CD14-positive monocyte (primary cell): ENCODE measurements around the gene ARHGAP12. TPM values are rescaled to one million over a fixed set of nuclear protein-coding genes. Genes with fewer than 3 reads are reported as not detected.

Experiments
- DNase-seq, 3 donors: peaks; one replicate each; pipeline ENCODE4 v3.0.0-alpha.2; 2011 to 2022
- H2AFZ ChIP-seq: 2 replicates; pipeline ENCODE4 v1.6.0; 2012; ENCODE audit warnings: mild to moderate bottlenecking, low read depth, low read length, inconsistent platforms; ENCODE audit not compliant: insufficient read depth, poor library complexity, severe bottlenecking
- H3K27ac ChIP-seq, 2 donors: 1 replicate in 1 of 2; 2 replicates in 1 of 2; pipeline ENCODE4 v1.5.1; 2012 to 2013; ENCODE audit warnings: low read length in 2 of 2, control low read depth in 1 of 2, inconsistent platforms in 1 of 2, low read depth in 1 of 2, mild to moderate bottlenecking in 1 of 2
- H3K27me3 ChIP-seq, 2 donors: one replicate each; pipeline versions ENCODE4 v1.6.0 to v1.6.1; 2011 to 2013; ENCODE audit warnings: low read length in 2 of 2; ENCODE audit not compliant: control insufficient read depth in 2 of 2, insufficient read depth in 2 of 2
- H3K36me3 ChIP-seq, 2 donors: replicated peaks in 1 of 2; 1 replicate in 1 of 2; 2 replicates in 1 of 2; pipeline versions ENCODE4 v1.5.1 to v1.6.1; 2012 to 2013; ENCODE audit warnings: low read length in 2 of 2, control low read depth in 1 of 2, inconsistent platforms in 1 of 2, mild to moderate bottlenecking in 1 of 2; ENCODE audit not compliant: insufficient read depth in 2 of 2, control insufficient read depth in 1 of 2
- H3K4me1 ChIP-seq, 2 donors: 1 replicate in 1 of 2; 2 replicates in 1 of 2; pipeline versions ENCODE4 v1.5.1 to v1.6.1; 2012 to 2013; ENCODE audit warnings: low read length in 2 of 2, control low read depth in 1 of 2, inconsistent platforms in 1 of 2, mild to moderate bottlenecking in 1 of 2, moderate library complexity in 1 of 2; ENCODE audit not compliant: insufficient read depth in 2 of 2, control insufficient read depth in 1 of 2
- H3K4me2 ChIP-seq: replicated peaks from 2 replicates; pipeline ENCODE3; 2012; ENCODE audit warnings: low read length, moderate library complexity, mild to moderate bottlenecking; ENCODE audit not compliant: poor library complexity, severe bottlenecking; ENCODE audit errors: extremely low read depth
- H3K4me3 ChIP-seq, 3 experiments: fragments of 200-600 bp in 1 of 3; sonication (generic) in 1 of 3; replicated peaks in 1 of 3; 1 replicate in 2 of 3; 2 replicates in 1 of 3; pipeline ENCODE4 v1.5.1; 2011 to 2013; ENCODE audit warnings: low read length in 3 of 3, mild to moderate bottlenecking in 3 of 3, control low read depth in 2 of 3, low read depth in 2 of 3, inconsistent platforms in 1 of 3, moderate library complexity in 1 of 3
- H3K79me2 ChIP-seq: 2 replicates; pipeline ENCODE4 v1.6.0; 2012; ENCODE audit warnings: mild to moderate bottlenecking, control low read depth, inconsistent platforms, low read length, moderate library complexity; ENCODE audit not compliant: insufficient read depth
- H3K9ac ChIP-seq: 2 replicates; pipeline ENCODE4 v1.6.0; 2017; ENCODE audit warnings: low read length, mild to moderate bottlenecking; ENCODE audit not compliant: insufficient read depth, poor library complexity, severe bottlenecking
- H3K9me3 ChIP-seq, 2 donors: replicated peaks in 1 of 2; 1 replicate in 1 of 2; 2 replicates in 1 of 2; pipeline versions ENCODE4 v1.5.1 to v1.6.1; 2012 to 2013; ENCODE audit warnings: low read length in 2 of 2, control low read depth in 1 of 2; ENCODE audit not compliant: control insufficient read depth in 1 of 2, insufficient read depth in 1 of 2
- H4K20me1 ChIP-seq: 2 replicates; pipeline ENCODE4 v1.6.0; 2012; ENCODE audit warnings: mild to moderate bottlenecking, low read length, control low read depth, moderate library complexity; ENCODE audit not compliant: insufficient read depth
- H3K27ac Mint-ChIP-seq, 7 donors: one replicate each; pipeline ENCODE4 v1.8.0; 2020; ENCODE audit warnings: mild to moderate bottlenecking in 7 of 7, mixed read lengths in 7 of 7, moderate library complexity in 6 of 7, inconsistent platforms in 2 of 7
- H3K27me3 Mint-ChIP-seq, 3 donors: one replicate each; pipeline ENCODE4 v1.8.0; 2021 to 2022; ENCODE audit warnings: low read depth in 3 of 3, mild to moderate bottlenecking in 3 of 3, mixed read lengths in 3 of 3, moderate library complexity in 3 of 3, inconsistent platforms in 1 of 3
- H3K36me3 Mint-ChIP-seq, 2 donors: one replicate each; pipeline ENCODE4 v1.8.0; 2020; ENCODE audit warnings: mixed read lengths in 2 of 2, inconsistent platforms in 1 of 2, mild to moderate bottlenecking in 1 of 2
- H3K4me1 Mint-ChIP-seq: one replicate; pipeline ENCODE4 v1.8.0; 2020; ENCODE audit warnings: mild to moderate bottlenecking, mixed read lengths
- H3K4me3 Mint-ChIP-seq, 2 donors: one replicate each; pipeline ENCODE4 v1.8.0; 2020; ENCODE audit warnings: mild to moderate bottlenecking in 2 of 2, mixed read lengths in 2 of 2, moderate library complexity in 1 of 2
- H3K9me3 Mint-ChIP-seq, 7 donors: one replicate each; pipeline ENCODE4 v1.8.0; 2020 to 2022; ENCODE audit warnings: mixed read lengths in 7 of 7, mild to moderate bottlenecking in 6 of 7, moderate library complexity in 6 of 7, inconsistent platforms in 2 of 7
- WGBS: methylation state at CpG from one replicate; pipeline ENCODE4 v1.1.5; 2013; ENCODE audit warnings: missing lambda C conversion rate; ENCODE audit not compliant: insufficient coverage; 5-methylcytosine and 5-hydroxymethylcytosine counted together
- intact Hi-C, 2 donors: fragments of 100-400 bp; cut with micrococcal nuclease; formaldehyde crosslinking; loops; one replicate each; pipeline versions ENCODE4 v1.15.0 to v1.15.1; 2023
- polyA plus RNA-seq, 3 donors: library from polyadenylated mRNA; depleted of rRNA in 1 of 3; unstranded in 2 of 3; stranded (reverse) in 1 of 3; fragments of 300-500 nt in 2 of 3; fragments of >200 nt in 1 of 3; fragmentation: Illumina TruSeq in 2 of 3; gene quantifications; 1 replicate in 2 of 3; 2 replicates in 1 of 3; pipeline ENCODE4 v1.2.3, GENCODE V29; 2012 to 2021
- TF ChIP-seq, protein P1 (sequence below): fragments of 200-600 bp; IDR thresholded peaks from one replicate; pipeline ENCODE4 v1.8.0; 2022; ENCODE audit warnings: antibody characterized with exemption, mild to moderate bottlenecking

ARHGAP12 gene
- polyA plus RNA-seq, 3 donors: 3.2 to 15.5 (median 4.7) TPM

DNA sequence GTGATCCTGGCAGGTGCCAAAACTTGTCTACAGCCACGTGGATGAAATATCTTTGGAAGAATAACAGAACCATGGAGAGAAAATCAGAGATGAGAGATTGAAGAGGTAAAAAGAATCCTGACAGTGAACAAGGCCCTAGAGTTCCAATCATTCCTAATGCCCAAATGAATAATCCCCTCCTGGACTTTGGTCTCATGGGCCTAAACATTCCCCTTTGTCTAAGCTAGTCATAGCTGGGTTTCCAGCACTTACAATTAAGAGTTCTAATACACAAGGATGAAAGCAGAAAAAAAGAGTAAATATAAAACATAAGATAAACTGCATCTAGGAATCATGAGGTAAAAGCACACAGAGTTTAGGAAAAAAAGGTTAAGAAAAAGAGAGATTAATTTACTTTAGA is 40.2 kb downstream of the ARHGAP12 start:
- Histone ChIP-seq H3K4me3 (no peak overlapping the region), H3K79me2 (peaks cover 30% of the 10 kb centered on the region), H3K36me3 (peaks cover 0 to 10% of the 10 kb centered on the region in 2 donors), H3K9me3 (no peaks in the 10 kb centered on the region), H3K4me2 (no peak overlapping the region), H3K27me3 (no peaks in the 10 kb centered on the region), H3K27ac (no peak overlapping the region), H3K9ac (no peak overlapping the region), H3K4me1 (peaks cover 4 to 5% of the 10 kb centered on the region in 2 donors), H4K20me1 (peaks cover 18% of the 10 kb centered on the region), H2AFZ (no peak overlapping the region)
- Mint-ChIP-seq H3K9me3 (peaks cover 0 to 4% (median 0%) of the 10 kb centered on the region in 7 donors), H3K4me3 (no peak overlapping the region), H3K27ac (no peak overlapping the region), H3K27me3 (no peaks in the 10 kb centered on the region), H3K36me3 (peaks cover 13 to 18% of the 10 kb centered on the region in 2 donors), H3K4me1 (peaks cover 9% of the 10 kb centered on the region)
- TF ChIP-seq, protein P1, sequence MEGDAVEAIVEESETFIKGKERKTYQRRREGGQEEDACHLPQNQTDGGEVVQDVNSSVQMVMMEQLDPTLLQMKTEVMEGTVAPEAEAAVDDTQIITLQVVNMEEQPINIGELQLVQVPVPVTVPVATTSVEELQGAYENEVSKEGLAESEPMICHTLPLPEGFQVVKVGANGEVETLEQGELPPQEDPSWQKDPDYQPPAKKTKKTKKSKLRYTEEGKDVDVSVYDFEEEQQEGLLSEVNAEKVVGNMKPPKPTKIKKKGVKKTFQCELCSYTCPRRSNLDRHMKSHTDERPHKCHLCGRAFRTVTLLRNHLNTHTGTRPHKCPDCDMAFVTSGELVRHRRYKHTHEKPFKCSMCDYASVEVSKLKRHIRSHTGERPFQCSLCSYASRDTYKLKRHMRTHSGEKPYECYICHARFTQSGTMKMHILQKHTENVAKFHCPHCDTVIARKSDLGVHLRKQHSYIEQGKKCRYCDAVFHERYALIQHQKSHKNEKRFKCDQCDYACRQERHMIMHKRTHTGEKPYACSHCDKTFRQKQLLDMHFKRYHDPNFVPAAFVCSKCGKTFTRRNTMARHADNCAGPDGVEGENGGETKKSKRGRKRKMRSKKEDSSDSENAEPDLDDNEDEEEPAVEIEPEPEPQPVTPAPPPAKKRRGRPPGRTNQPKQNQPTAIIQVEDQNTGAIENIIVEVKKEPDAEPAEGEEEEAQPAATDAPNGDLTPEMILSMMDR: no peak
- DNase-seq: no peak
- no CpG with 5 or more reads among the region's 1 CpG for WGBS
- intact Hi-C loops: no loop called here

DNA sequence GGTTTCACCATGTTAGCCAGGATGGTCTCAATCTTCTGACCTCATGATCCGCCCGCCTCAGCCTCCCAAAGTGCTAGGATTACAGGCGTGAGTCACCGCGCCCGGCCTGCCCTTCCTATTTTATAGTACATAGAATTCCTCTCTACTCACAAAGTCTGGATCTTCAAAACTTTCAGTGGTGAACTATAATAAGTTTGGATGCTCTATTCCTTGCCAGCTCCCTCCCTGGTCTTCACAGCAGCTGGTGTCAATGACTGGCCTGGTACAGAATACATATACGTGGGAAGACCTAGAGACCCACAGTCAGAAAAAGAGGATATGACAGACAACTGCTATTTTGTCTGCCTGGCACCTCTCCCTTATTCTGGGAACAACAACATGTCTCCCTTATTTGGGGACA is 40.8 kb downstream of the ARHGAP12 start:
- H3K4me2 ChIP-seq: no peak overlapping the region
- WGBS: no CpG with 5 or more reads among the region's 7 CpGs
- H3K27me3 Mint-ChIP-seq: no peaks in the 10 kb centered on the region

More for the DNA sequence above, 40.8 kb downstream of the ARHGAP12 start:
- Histone ChIP-seq H3K9me3 (no peaks in the 10 kb centered on the region), H2AFZ (no peak overlapping the region), H3K4me1 (peaks cover 6 to 11% of the 10 kb centered on the region in 2 donors), H3K79me2 (peaks cover 30% of the 10 kb centered on the region), H3K4me3 (no peak overlapping the region), H3K9ac (no peak overlapping the region), H3K27me3 (no peaks in the 10 kb centered on the region), H4K20me1 (peaks cover 18% of the 10 kb centered on the region), H3K36me3 (peaks cover 0 to 10% of the 10 kb centered on the region in 2 donors), H3K27ac (no peak overlapping the region)
- peaks cover 15% of the 10 kb centered on the region for H3K4me1 Mint-ChIP-seq
- H3K27ac Mint-ChIP-seq: peak overlapping the region in 2 of 7 donors; percentile 8 to 75
- peaks cover 11 to 14% of the 10 kb centered on the region in 2 donors for H3K36me3 Mint-ChIP-seq
- TF ChIP-seq, protein P1: no peak
- intact Hi-C loops: no loop called here
- no peak overlapping the region for H3K4me3 Mint-ChIP-seq
- DNase-seq: no peak
- peaks cover 0 to 4% (median 0%) of the 10 kb centered on the region in 7 donors for H3K9me3 Mint-ChIP-seq
